ENCODE results near the gene PXDC1. TPM values are rescaled to one million over a fixed set of nuclear protein-coding genes. Genes with fewer than 3 reads are reported as not detected.

PXDC1 gene
- total RNA-seq, 1 donor from 2014 or later = 7.5 TPM

GRCh38 chr6:3725145-3726047 is 26.1 kb downstream of the PXDC1 start:
- Mint-ChIP-seq H3K4me3 (ENCODE audit: unreplicated experiment) (no peak overlapping the region), H3K27ac (ENCODE audit: unreplicated experiment) (no peak overlapping the region), H3K4me1 (ENCODE audit: low read depth, unreplicated experiment) (peaks cover 31% of the 10 kb centered on the region), H3K9me3 (ENCODE audit: unreplicated experiment) (peaks cover 3% of the 10 kb centered on the region), H3K36me3 (ENCODE audit: unreplicated experiment) (peaks cover 11% of the 10 kb centered on the region), H3K27me3 (ENCODE audit: unreplicated experiment) (no peaks in the 10 kb centered on the region)
- DNase-seq = no peak
- no peak for TF ChIP-seq CTCF (IDR thresholded peaks at IDR 0.05; ENCODE audit: partially characterized antibody, unreplicated experiment)

GRCh38 chr6:3724451-3725144 is 26.9 kb downstream of the PXDC1 start:
- H3K27me3 Mint-ChIP-seq (ENCODE audit: unreplicated experiment) = no peaks in the 10 kb centered on the region
- H3K9me3 Mint-ChIP-seq (ENCODE audit: unreplicated experiment) = peaks cover 3% of the 10 kb centered on the region
- H3K4me3 Mint-ChIP-seq (ENCODE audit: unreplicated experiment) = no peak overlapping the region
- no peak for DNase-seq
- peaks cover 11% of the 10 kb centered on the region for H3K36me3 Mint-ChIP-seq (ENCODE audit: unreplicated experiment)
- peaks cover 31% of the 10 kb centered on the region for H3K4me1 Mint-ChIP-seq (ENCODE audit: low read depth, unreplicated experiment)
- H3K27ac Mint-ChIP-seq (ENCODE audit: unreplicated experiment) = no peak overlapping the region
- no peak for TF ChIP-seq CTCF (IDR thresholded peaks at IDR 0.05; ENCODE audit: partially characterized antibody, unreplicated experiment)

DNA sequence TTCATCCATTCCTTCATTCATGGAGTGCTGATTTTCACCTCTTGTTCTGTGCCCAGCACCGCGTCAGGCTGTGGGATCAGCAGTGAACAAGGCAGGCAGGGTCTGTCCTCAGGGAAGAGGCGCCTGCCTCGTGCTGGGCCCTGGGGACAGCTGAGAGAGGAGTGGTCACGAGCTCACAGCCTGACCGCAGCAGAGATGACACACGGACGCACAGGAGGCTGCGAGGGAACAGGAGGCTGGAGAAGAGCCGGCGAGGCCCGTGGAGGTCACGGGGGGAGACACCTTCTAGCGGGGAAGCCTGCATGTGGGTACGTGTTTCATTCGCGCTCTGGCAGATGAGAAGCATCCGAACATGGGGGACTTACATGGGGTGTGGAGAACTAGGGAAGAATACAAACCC is 27.5 kb downstream of the PXDC1 start:
- Mint-ChIP-seq H3K4me1 (ENCODE audit: low read depth, unreplicated experiment) (peaks cover 30% of the 10 kb centered on the region), H3K27me3 (ENCODE audit: unreplicated experiment) (no peaks in the 10 kb centered on the region), H3K27ac (ENCODE audit: unreplicated experiment) (peak overlapping the region; percentile 62), H3K4me3 (ENCODE audit: unreplicated experiment) (no peak overlapping the region), H3K9me3 (ENCODE audit: unreplicated experiment) (peaks cover 4% of the 10 kb centered on the region), H3K36me3 (ENCODE audit: unreplicated experiment) (peaks cover 11% of the 10 kb centered on the region)
- no peak for TF ChIP-seq CTCF (IDR thresholded peaks at IDR 0.05; ENCODE audit: partially characterized antibody, unreplicated experiment)
- no peak for DNase-seq

DNA sequence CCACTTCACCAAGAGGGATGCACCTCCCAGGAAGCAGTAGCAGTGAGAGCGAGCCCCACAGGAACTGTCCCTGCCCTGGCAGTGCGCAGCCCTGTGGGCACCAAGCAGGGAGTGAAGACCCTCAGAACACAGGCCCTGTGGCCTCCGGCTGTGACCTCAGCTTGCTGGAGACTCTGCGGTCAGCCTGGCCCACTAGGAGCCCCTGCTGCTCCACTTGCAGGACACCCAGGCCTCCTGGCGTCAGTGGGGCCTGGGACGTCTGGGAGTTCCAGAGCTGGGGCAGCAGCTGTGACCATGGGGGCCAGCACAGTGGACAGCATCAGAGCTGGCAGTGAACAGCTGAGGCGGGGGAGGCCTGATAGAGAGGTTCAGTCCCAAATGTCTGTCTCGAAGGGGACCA is 28.3 kb downstream of the PXDC1 start:
- H3K4me3 Mint-ChIP-seq (ENCODE audit: unreplicated experiment) = no peak overlapping the region
- H3K4me1 Mint-ChIP-seq (ENCODE audit: low read depth, unreplicated experiment) = peaks cover 28% of the 10 kb centered on the region
- peaks cover 5% of the 10 kb centered on the region for H3K9me3 Mint-ChIP-seq (ENCODE audit: unreplicated experiment)
- H3K36me3 Mint-ChIP-seq (ENCODE audit: unreplicated experiment) = peaks cover 11% of the 10 kb centered on the region
- no peaks in the 10 kb centered on the region for H3K27me3 Mint-ChIP-seq (ENCODE audit: unreplicated experiment)
- no peak for DNase-seq
- peak overlapping the region; percentile 24 for H3K27ac Mint-ChIP-seq (ENCODE audit: unreplicated experiment)
- TF ChIP-seq CTCF (IDR thresholded peaks at IDR 0.05; ENCODE audit: partially characterized antibody, unreplicated experiment) = no peak

GRCh38 chr6:3722785-3723184 is 28.7 kb downstream of the PXDC1 start:
- peaks cover 5% of the 10 kb centered on the region for H3K9me3 Mint-ChIP-seq (ENCODE audit: unreplicated experiment)
- H3K36me3 Mint-ChIP-seq (ENCODE audit: unreplicated experiment) = peaks cover 6% of the 10 kb centered on the region
- peaks cover 26% of the 10 kb centered on the region for H3K4me1 Mint-ChIP-seq (ENCODE audit: low read depth, unreplicated experiment)
- H3K27ac Mint-ChIP-seq (ENCODE audit: unreplicated experiment) = peak overlapping the region; percentile 24
- no peaks in the 10 kb centered on the region for H3K27me3 Mint-ChIP-seq (ENCODE audit: unreplicated experiment)
- no peak for TF ChIP-seq CTCF (IDR thresholded peaks at IDR 0.05; ENCODE audit: partially characterized antibody, unreplicated experiment)
- DNase-seq = no peak
- no peak overlapping the region for H3K4me3 Mint-ChIP-seq (ENCODE audit: unreplicated experiment)
